ENCODE data around the gene FPGT. TPM values are rescaled to one million over a fixed set of nuclear protein-coding genes. Genes with fewer than 3 reads are reported as not detected.
"Not testable (repeated sequence)": the region's sequence is repeated elsewhere in the genome, so short reads cannot be mapped to it uniquely, and the experiment has no call there.

The FPGT gene
- total RNA-seq, 1 experiment from 2014 or later, result 12.2 TPM

- Histone ChIP-seq H3K79me2 (ENCODE audit: low read depth) (no peaks in the 10 kb centered on the region), H3K27me3 (ENCODE audit: insufficient read depth, low read depth) (no peaks in the 10 kb centered on the region), H3K9me2 (ENCODE audit: insufficient read depth) (no peaks in the 10 kb centered on the region; the same call in 1 of the 2 replicates), H3K4me2 (no peak overlapping the region), H3K4me1 (replicated peaks; ENCODE audit: insufficient read depth) (no peaks in the 10 kb centered on the region), H3F3A (ENCODE audit: insufficient read depth, low read depth) (no peaks in the 10 kb centered on the region), H3K36me3 (ENCODE audit: low read depth) (no peaks in the 10 kb centered on the region), H2AFZ (no peak overlapping the region), H4K20me1 (ENCODE audit: insufficient read depth) (0 out of 2 replicates have a peak, but pooled peaks cover 4% of the 10 kb centered on the region), H3K4me3 (no peak overlapping the region), H3K9me3 (ENCODE audit: insufficient read depth, low read depth) (no peaks in the 10 kb centered on the region), H3K27ac (no peak overlapping the region)
- TF ChIP-seq CTCF (conservative IDR thresholded peaks at IDR 0.05) (no peak), EZH2 (IDR thresholded peaks at IDR 0.05; ENCODE audit: low read depth) (no peak)
- BruUV-seq (replicated peaks), result no TSS peak
- ChIA-PET POLR2A (ENCODE audit: unreplicated experiment) (no interaction called here), CTCF (no interaction called here)
- intact Hi-C loops (cut with micrococcal nuclease; ENCODE audit: unreplicated experiment), result no loop called here
- no peak for DNase-seq
Measured at GRCh38 chr1:74162333-74162732, 35.7 kb upstream of the FPGT start.

- H3K4me3 ChIP-seq; H3K4me1 ChIP-seq (replicated peaks; ENCODE audit: insufficient read depth); H3F3A ChIP-seq (ENCODE audit: insufficient read depth, low read depth); H3K27ac ChIP-seq; DNase-seq; H3K4me2 ChIP-seq; H3K9me2 ChIP-seq (ENCODE audit: insufficient read depth); H4K20me1 ChIP-seq (ENCODE audit: insufficient read depth); H3K27me3 ChIP-seq (ENCODE audit: insufficient read depth, low read depth); H3K9me3 ChIP-seq (ENCODE audit: insufficient read depth, low read depth); H3K36me3 ChIP-seq (ENCODE audit: low read depth); BruUV-seq (replicated peaks); H3K79me2 ChIP-seq (ENCODE audit: low read depth); intact Hi-C loops (cut with micrococcal nuclease; ENCODE audit: unreplicated experiment); POLR2A ChIA-PET (ENCODE audit: unreplicated experiment): not testable (repeated sequence)
- 0 out of 2 replicates have a peak overlapping the region, but pooled peaks have one; percentile 37 for H2AFZ ChIP-seq
- CTCF ChIA-PET, result interaction anchor here (0.7 kb wide), 1 partner anchor 22 kb away, joined by 4 read pairs; no protein-coding TSS in a partner anchor
Measured at GRCh38 chr1:74174423-74174822, 23.6 kb upstream of the FPGT start.

GRCh38 chr1:74180490-74180889, 17.6 kb upstream of the FPGT start:
- Histone ChIP-seq H3F3A (ENCODE audit: insufficient read depth, low read depth) (no peaks in the 10 kb centered on the region), H3K4me3 (no peak overlapping the region), H3K4me2 (no peak overlapping the region), H3K9me3 (ENCODE audit: insufficient read depth, low read depth) (no peaks in the 10 kb centered on the region), H2AFZ (no peak overlapping the region), H3K4me1 (replicated peaks; ENCODE audit: insufficient read depth) (no peaks in the 10 kb centered on the region), H3K36me3 (ENCODE audit: low read depth) (no peaks in the 10 kb centered on the region), H3K79me2 (ENCODE audit: low read depth) (no peaks in the 10 kb centered on the region), H3K27me3 (ENCODE audit: insufficient read depth, low read depth) (no peaks in the 10 kb centered on the region), H3K9me2 (ENCODE audit: insufficient read depth) (no peaks in the 10 kb centered on the region), H3K27ac (no peak overlapping the region), H4K20me1 (ENCODE audit: insufficient read depth) (no peaks in the 10 kb centered on the region)
- no TSS peak for BruUV-seq (replicated peaks)
- intact Hi-C loops (cut with micrococcal nuclease; ENCODE audit: unreplicated experiment), result no loop called here
- CTCF ChIA-PET, result no interaction called here
- DNase-seq, result peak in 1 of 2 experiments; percentile 35
- POLR2A ChIA-PET (ENCODE audit: unreplicated experiment), result no interaction called here
- TF ChIP-seq CTCF (conservative IDR thresholded peaks at IDR 0.05), result no peak
- TF ChIP-seq EZH2 (IDR thresholded peaks at IDR 0.05; ENCODE audit: low read depth), result no peak

- ChIA-PET CTCF (no interaction called here), POLR2A (ENCODE audit: unreplicated experiment) (no interaction called here)
- Histone ChIP-seq H3K9me2 (ENCODE audit: insufficient read depth) (no peaks in the 10 kb centered on the region; the same call in 1 of the 2 replicates), H3K27me3 (ENCODE audit: insufficient read depth, low read depth) (no peaks in the 10 kb centered on the region), H2AFZ (no peak overlapping the region), H3K27ac (no peak overlapping the region), H4K20me1 (ENCODE audit: insufficient read depth) (no peaks in the 10 kb centered on the region), H3K4me3 (no peak overlapping the region), H3F3A (ENCODE audit: insufficient read depth, low read depth) (no peaks in the 10 kb centered on the region), H3K79me2 (ENCODE audit: low read depth) (0 out of 2 replicates have a peak, but pooled peaks cover 5% of the 10 kb centered on the region), H3K4me2 (no peak overlapping the region), H3K36me3 (ENCODE audit: low read depth) (no peaks in the 10 kb centered on the region), H3K4me1 (replicated peaks; ENCODE audit: insufficient read depth) (peaks cover 2% of the 10 kb centered on the region), H3K9me3 (ENCODE audit: insufficient read depth, low read depth) (no peaks in the 10 kb centered on the region)
- no TSS peak for BruUV-seq (replicated peaks)
- no peak for TF ChIP-seq EZH2 (IDR thresholded peaks at IDR 0.05; ENCODE audit: low read depth)
- no peak for TF ChIP-seq CTCF (conservative IDR thresholded peaks at IDR 0.05)
- DNase-seq, result no peak
- intact Hi-C loops (cut with micrococcal nuclease; ENCODE audit: unreplicated experiment), result no loop called here
Measured at GRCh38 chr1:74193908-74194307, 4.1 kb upstream of the FPGT start.

Data from PC-9 (cell line).